Gastrocnemius medialis (tissue), 4 donors: ENCODE data around the gene SKP1. TPM values are rescaled to one million over a fixed set of nuclear protein-coding genes. Genes with fewer than 3 reads are reported as not detected.

Source experiments
- ATAC-seq, 2 donors: fragments of 150-250 bp; one replicate each; pipeline ENCODE4 v1.9.1; 2016
- DNase-seq, 2 donors: peaks; one replicate each; pipeline ENCODE4 v3.0.0-alpha.2; 2019
- H3K27ac ChIP-seq, 4 donors: fragments of 200-600 bp; sonication (generic); 1 replicate in 1 of 4; 2 replicates in 3 of 4; pipeline ENCODE4 v1.5.1; 2016 to 2018; ENCODE audit warnings: mild to moderate bottlenecking in 2 of 4, moderate library complexity in 1 of 4
- H3K27me3 ChIP-seq, 3 donors: fragments of 200-600 bp; sonication (generic) in 2 of 3; 1 replicate in 1 of 3; 2 replicates in 2 of 3; pipeline versions ENCODE4 v1.5.1 to v1.6.0; 2016 to 2019; ENCODE audit warnings: mild to moderate bottlenecking in 1 of 3, moderate library complexity in 1 of 3
- H3K36me3 ChIP-seq, 2 donors: fragments of 200-600 bp; sonication (generic) in 1 of 2; one replicate each; pipeline ENCODE4 v1.5.1; 2017 to 2018
- H3K4me1 ChIP-seq, 2 donors: fragments of 200-600 bp; sonication (generic) in 1 of 2; one replicate each; pipeline ENCODE4 v1.5.1; 2016 to 2017; ENCODE audit warnings: mild to moderate bottlenecking in 2 of 2
- H3K4me3 ChIP-seq, 4 donors: fragments of 200-600 bp; sonication (generic) in 3 of 4; 1 replicate in 1 of 4; 2 replicates in 3 of 4; pipeline ENCODE4 v1.5.1; 2016 to 2019; ENCODE audit warnings: mild to moderate bottlenecking in 2 of 4
- H3K9me3 ChIP-seq, 3 donors: fragments of 200-600 bp; sonication (generic) in 2 of 3; 1 replicate in 1 of 3; 2 replicates in 2 of 3; pipeline ENCODE4 v1.5.1; 2016 to 2019
- POLR2A ChIP-seq, 2 donors: fragments of 450-650 bp; IDR thresholded peaks; one replicate each; pipeline ENCODE4 v1.6.1; 2017; ENCODE audit warnings: antibody characterized with exemption in 2 of 2, mild to moderate bottlenecking in 2 of 2, moderate library complexity in 2 of 2
- in situ Hi-C, 4 donors: fragments of 200-750 bp; cut with MboI; loops; one replicate each; pipeline versions ENCODE4 v1.15.0 to v1.8.0; 2017; ENCODE audit warnings: low sequenced_read_pairs in 4 of 4
- intact Hi-C: fragments of 100-400 bp; cut with DNase I; formaldehyde crosslinking; loops from one replicate; pipeline ENCODE4 v1.15.1; 2023; ENCODE audit warnings: low total_unique reads
- total RNA-seq, 4 donors: library from RNA; depleted of rRNA; stranded (reverse); fragments of >200 nt; gene quantifications; one replicate each; pipeline versions ENCODE4 v1.1.0 to v1.2.3, GENCODE V29; 2016
- TF ChIP-seq, protein P1 (sequence below), 5 experiments: fragments of 450-650 bp in 3 of 5; fragments of 200-600 bp in 2 of 5; sonication (generic) in 2 of 5; IDR thresholded peaks in 4 of 5; conservative IDR thresholded peaks in 1 of 5; 1 replicate in 4 of 5; 2 replicates in 1 of 5; pipeline ENCODE4 v1.5.1; 2016 to 2019; ENCODE audit warnings: antibody characterized with exemption in 5 of 5, mild to moderate bottlenecking in 3 of 5, moderate library complexity in 3 of 5

SKP1 gene
- total RNA-seq: 100 to 1,000 TPM; 318 to 499 (median 476) TPM

DNA sequence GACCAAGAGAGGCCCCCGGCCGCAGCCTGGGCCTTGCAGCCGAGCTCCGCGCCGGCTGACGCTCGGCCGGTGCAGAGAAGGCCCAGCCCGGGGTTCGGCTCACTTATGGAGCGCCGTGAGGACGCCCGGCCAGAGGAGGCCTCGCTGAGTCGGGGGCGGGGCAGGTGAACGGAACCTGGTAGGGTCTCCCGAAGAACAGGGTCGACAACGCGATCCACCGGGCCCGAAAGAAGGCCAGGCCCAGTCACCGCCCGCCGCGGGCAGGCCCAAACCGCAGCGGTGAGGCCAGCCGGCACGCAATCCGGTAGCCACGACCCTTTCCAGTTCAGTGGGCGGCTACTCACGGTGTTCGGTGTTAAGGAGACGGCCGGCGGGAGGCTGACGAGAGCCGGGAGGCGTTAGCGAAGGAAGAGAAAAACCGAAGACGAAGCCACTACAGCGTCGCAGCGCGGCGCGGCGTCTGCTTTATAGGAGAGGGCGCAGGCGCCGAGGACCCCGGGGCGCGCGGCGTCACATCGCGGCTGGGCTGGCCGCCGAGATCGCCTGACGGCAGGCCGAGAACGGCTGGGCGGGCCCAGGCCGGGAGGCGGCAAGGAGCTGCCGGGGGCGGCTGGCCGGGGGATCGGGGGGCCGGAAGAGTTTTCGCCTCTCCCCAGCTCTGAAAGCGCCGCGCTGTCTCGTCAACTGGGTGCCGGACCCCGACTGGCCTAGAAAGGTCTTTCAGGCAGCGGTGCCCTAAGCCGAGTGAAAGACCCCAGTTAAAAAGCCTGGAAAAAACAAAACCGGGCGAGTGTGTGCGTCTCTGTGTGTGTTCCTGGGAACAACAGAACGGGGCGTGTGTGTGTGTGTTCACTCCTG, at the start of gene SKP1:
TSS of gene SKP1 (minus strand) at position 440 of the 858 bp plus-strand sequence. CDS start 2,928 bp downstream, outside the sequence.
- ATAC-seq (peak; percentile 72 to 76), DNase-seq (peak; percentile 68 to 77)
- no peaks in the 10 kb centered on the region for H3K27me3 ChIP-seq
- H3K27ac ChIP-seq: peak within 1 kb of the TSS; percentile 93 to 99 (median 96)
- in situ Hi-C loops: loop anchor here in 3 of 4 donors (25.0 kb wide), 1 partner anchor 411 kb away; no protein-coding TSS in a partner anchor
- TF ChIP-seq, protein P1, sequence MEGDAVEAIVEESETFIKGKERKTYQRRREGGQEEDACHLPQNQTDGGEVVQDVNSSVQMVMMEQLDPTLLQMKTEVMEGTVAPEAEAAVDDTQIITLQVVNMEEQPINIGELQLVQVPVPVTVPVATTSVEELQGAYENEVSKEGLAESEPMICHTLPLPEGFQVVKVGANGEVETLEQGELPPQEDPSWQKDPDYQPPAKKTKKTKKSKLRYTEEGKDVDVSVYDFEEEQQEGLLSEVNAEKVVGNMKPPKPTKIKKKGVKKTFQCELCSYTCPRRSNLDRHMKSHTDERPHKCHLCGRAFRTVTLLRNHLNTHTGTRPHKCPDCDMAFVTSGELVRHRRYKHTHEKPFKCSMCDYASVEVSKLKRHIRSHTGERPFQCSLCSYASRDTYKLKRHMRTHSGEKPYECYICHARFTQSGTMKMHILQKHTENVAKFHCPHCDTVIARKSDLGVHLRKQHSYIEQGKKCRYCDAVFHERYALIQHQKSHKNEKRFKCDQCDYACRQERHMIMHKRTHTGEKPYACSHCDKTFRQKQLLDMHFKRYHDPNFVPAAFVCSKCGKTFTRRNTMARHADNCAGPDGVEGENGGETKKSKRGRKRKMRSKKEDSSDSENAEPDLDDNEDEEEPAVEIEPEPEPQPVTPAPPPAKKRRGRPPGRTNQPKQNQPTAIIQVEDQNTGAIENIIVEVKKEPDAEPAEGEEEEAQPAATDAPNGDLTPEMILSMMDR (IDR thresholded peaks at IDR 0.05 in 4 of 5, conservative IDR thresholded peaks at IDR 0.05 in 1 of 5): no peak
- TF ChIP-seq POLR2A (IDR thresholded peaks at IDR 0.05): peak; percentile 96 to 97
- H3K9me3 ChIP-seq: no peaks in the 10 kb centered on the region
- intact Hi-C loops: loop anchor here (1.0 to 5.0 kb wide), 4 partner anchors 49 to 406 kb away; partner anchors contain the start of genes JADE2 and UBE2B
- peak within 1 kb of the TSS; percentile 96 to 99 (median 98) for H3K4me3 ChIP-seq
- peaks cover 0 to 19% of the 10 kb centered on the region in 2 donors for H3K36me3 ChIP-seq
- H3K4me1 ChIP-seq: peaks cover 45 to 46% of the 10 kb centered on the region in 2 donors

GRCh38 chr5:134225780-134226440, 49.2 kb upstream of the SKP1 start, which contains the start of gene PPP2CA:
Gene PPP2CA (minus strand): TSS chr5:134226073. CDS start chr5:134225861, 212 bp downstream.
- no peaks in the 10 kb centered on the region for H3K36me3 ChIP-seq
- intact Hi-C loops (loop anchor here (1.0 to 5.0 kb wide), 6 partner anchors 15 to 421 kb away; partner anchors contain the start of genes SEC24A, UBE2B and VDAC1), in situ Hi-C loops (no loop called here)
- H3K9me3 ChIP-seq: no peaks in the 10 kb centered on the region
- ATAC-seq (peak; percentile 87 to 88), DNase-seq (peak; percentile 97 to 99)
- no peaks in the 10 kb centered on the region for H3K27me3 ChIP-seq
- peak; percentile 93 to 96 for TF ChIP-seq POLR2A (IDR thresholded peaks at IDR 0.05)
- TF ChIP-seq, protein P1 (IDR thresholded peaks at IDR 0.05 in 4 of 5, conservative IDR thresholded peaks at IDR 0.05 in 1 of 5): no peak
- H3K27ac ChIP-seq: peak within 1 kb of the TSS; percentile 95 to 100 (median 99)
- H3K4me3 ChIP-seq: peak within 1 kb of the TSS; percentile 67 to 93 (median 86)
- H3K4me1 ChIP-seq: peaks cover 43 to 53% of the 10 kb centered on the region in 2 donors

DNA sequence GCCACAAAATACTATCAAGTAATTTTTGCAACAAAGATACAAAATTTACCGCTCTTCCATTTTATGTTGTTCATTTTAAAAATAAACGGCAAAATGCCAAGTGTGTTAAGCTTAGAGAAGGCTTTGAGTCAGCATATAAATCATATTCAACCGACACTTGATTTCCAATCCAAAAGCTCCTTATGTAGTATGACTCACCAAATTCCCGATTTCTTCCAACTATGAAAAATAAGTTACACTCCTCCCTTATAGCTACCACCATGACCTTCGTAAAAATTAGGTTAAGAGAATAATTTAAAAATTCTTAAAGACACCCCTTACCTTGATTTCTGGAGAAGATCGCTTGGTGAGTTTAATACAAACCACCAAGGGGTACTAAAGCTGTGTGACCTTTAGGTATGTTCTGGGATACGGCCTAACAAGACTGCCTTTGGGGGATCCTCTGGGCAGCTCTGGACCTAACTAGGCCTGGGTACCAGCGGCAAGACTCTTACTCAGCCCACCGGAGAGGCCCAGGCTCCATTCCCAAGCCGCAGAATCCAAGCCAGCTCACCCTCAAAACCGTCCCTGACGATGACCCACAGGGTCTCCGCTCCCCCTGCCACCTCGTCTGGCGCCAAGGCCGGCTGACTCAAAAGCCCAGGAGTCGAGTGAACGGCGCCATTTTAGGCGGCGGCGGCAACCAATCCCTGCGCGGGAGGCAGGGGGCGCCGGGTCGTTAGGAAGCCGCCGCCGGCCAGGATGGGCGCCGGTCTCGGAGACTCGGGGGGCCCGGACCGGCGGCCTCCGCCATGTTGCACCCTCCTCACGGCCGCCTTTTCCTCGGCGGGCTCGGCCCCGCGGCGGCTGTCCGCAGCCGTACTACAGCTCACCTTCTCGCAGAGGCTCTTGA, 48.4 kb upstream of the SKP1 start:
- peak overlapping the region; percentile 95 to 100 (median 99) for H3K27ac ChIP-seq
- no peaks in the 10 kb centered on the region for H3K36me3 ChIP-seq
- in situ Hi-C loops: no loop called here
- peak; percentile 53 to 61 for ATAC-seq
- peak; percentile 44 to 56 for DNase-seq
- H3K9me3 ChIP-seq: no peaks in the 10 kb centered on the region
- intact Hi-C loops: loop anchor here (1.0 to 5.0 kb wide), 5 partner anchors 48 to 422 kb away; partner anchors contain the start of genes SEC24A, UBE2B and VDAC1
- H3K4me1 ChIP-seq: peaks cover 49 to 60% of the 10 kb centered on the region in 2 donors
- TF ChIP-seq, protein P1 (IDR thresholded peaks at IDR 0.05 in 4 of 5, conservative IDR thresholded peaks at IDR 0.05 in 1 of 5): peak in 3 of 5 experiments; percentile 27 to 38 (median 33)
- TF ChIP-seq POLR2A (IDR thresholded peaks at IDR 0.05): no peak
- no peaks in the 10 kb centered on the region for H3K27me3 ChIP-seq
- H3K4me3 ChIP-seq: peak overlapping the region; percentile 67 to 93 (median 86)
